ENCODE results near the gene KRT86.
"Not testable (repeated sequence)": the region's sequence is repeated elsewhere in the genome, so short reads cannot be mapped to it uniquely, and the experiment has no call there.

The KRT86 gene

DNA sequence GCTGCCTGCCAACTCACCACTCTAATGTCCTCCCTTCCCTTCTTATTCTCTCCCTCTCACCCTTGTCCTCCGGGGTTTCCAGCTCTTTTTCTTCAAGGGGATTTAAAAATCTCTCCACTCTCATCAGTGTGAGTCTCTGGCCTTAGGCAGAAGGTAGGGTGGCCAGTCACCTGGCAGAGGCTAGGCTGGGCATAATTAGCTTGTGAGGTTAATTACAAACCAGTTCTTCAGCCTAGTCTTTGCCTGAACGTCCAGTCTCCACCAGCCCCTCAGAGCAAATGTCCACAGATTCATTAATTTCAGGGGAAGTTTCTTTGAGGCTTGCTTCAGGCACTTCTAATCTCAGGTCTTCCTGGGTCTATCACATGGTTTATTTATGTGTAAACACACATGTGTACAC lies 34.7 kb upstream of the KRT86 start:
- TF ChIP-seq, protein P1, sequence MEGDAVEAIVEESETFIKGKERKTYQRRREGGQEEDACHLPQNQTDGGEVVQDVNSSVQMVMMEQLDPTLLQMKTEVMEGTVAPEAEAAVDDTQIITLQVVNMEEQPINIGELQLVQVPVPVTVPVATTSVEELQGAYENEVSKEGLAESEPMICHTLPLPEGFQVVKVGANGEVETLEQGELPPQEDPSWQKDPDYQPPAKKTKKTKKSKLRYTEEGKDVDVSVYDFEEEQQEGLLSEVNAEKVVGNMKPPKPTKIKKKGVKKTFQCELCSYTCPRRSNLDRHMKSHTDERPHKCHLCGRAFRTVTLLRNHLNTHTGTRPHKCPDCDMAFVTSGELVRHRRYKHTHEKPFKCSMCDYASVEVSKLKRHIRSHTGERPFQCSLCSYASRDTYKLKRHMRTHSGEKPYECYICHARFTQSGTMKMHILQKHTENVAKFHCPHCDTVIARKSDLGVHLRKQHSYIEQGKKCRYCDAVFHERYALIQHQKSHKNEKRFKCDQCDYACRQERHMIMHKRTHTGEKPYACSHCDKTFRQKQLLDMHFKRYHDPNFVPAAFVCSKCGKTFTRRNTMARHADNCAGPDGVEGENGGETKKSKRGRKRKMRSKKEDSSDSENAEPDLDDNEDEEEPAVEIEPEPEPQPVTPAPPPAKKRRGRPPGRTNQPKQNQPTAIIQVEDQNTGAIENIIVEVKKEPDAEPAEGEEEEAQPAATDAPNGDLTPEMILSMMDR (conservative IDR thresholded peaks at IDR 0.05; ENCODE audit: low read depth, low read length) = no peak
- DNase-seq (ENCODE audit: low read depth) = no peak
- no peak overlapping the region for H3K4me3 ChIP-seq (ENCODE audit: low read depth, low read length)

DNA sequence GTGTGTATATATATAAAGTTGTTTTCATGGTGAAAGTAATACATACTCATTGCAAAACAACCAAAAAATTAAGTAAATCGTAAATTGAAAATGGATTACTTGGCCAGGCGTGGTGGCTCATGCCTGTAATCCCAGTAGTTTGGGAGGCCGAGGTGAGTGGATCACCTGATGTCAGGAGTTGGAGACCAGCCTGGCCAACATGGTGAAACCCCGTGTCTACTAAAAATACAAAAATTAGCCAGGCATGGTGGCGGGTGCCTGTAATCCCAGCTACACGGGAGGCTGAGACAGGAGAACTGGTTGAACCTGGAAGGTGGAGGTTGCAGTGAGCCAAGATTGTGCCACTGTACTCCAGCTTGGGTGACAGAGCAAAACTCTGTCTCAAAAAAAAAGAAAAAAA lies 34.2 kb upstream of the KRT86 start:
- H3K4me3 ChIP-seq (ENCODE audit: low read depth, low read length); DNase-seq (ENCODE audit: low read depth): not testable (repeated sequence)

DNA sequence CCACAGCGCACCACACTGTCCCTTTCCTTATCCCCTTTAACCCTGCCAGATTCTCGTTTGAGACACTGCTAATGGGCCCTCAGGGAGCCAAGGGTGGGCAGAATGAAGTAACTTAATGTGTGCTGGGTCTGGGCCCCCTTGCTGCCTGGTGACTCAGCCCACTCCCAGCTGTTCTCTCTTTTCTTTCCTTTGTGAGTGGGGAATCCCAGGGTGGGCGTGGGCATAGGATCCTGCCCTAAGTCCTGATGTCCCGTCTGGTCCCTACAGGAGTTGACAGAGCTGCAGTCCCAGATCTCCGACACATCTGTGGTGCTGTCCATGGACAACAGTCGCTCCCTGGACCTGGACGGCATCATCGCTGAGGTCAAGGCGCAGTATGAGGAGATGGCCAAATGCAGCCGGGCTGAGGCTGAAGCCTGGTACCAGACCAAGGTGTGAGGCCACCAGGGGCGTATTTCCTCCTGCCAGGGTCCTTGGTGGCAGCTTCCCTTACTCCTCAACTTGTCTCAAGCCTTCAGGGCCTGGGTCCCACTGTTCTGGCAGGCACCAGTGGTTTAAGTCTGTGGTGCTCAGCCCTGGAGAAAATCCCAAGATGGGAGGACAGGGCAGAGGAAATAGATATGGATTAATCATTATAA lies 33.1 kb upstream of the KRT86 start:
- no peak overlapping the region for H3K4me3 ChIP-seq (ENCODE audit: low read depth, low read length)
- TF ChIP-seq, protein P1 (conservative IDR thresholded peaks at IDR 0.05; ENCODE audit: low read depth, low read length) = no peak
- DNase-seq (ENCODE audit: low read depth) = no peak

DNA sequence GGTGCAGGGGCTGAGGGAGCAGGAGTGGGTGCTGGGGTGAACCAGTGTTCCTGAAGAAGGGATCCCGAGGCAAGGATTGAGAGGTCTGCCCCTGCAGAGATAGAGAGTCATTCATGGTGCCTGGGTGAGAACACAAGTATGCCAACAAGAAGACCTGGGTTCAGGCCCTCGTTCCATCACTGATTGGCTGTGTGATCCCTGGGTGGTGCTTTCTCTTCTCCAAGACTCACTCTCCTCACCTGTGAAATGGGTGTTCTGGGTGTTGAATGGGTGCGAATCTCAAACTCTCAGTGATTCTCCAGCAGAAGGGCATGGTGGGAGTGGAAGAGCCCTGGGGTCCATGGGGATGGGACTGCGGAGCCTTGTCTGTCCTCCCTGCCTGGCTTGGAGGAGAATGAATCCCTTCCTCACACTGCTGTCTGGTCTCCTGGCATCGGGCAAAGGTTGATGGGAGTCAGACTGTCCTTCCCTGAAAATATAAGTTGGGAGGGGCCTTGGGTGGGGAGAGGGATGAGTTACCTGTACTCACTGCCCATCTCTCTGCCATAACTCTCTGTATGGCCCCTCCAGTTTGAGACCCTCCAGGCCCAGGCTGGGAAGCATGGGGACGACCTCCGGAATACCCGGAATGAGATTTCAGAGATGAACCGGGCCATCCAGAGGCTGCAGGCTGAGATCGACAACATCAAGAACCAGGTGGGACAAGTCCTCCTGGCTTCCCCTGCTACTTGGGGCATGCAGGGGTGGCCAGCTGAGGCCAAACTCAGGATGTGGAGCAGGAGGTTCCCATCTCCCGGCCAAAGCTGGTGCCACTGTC lies 31.8 kb upstream of the KRT86 start:
- DNase-seq (ENCODE audit: low read depth) = no peak
- TF ChIP-seq, protein P1 (conservative IDR thresholded peaks at IDR 0.05; ENCODE audit: low read depth, low read length) = no peak

DNA sequence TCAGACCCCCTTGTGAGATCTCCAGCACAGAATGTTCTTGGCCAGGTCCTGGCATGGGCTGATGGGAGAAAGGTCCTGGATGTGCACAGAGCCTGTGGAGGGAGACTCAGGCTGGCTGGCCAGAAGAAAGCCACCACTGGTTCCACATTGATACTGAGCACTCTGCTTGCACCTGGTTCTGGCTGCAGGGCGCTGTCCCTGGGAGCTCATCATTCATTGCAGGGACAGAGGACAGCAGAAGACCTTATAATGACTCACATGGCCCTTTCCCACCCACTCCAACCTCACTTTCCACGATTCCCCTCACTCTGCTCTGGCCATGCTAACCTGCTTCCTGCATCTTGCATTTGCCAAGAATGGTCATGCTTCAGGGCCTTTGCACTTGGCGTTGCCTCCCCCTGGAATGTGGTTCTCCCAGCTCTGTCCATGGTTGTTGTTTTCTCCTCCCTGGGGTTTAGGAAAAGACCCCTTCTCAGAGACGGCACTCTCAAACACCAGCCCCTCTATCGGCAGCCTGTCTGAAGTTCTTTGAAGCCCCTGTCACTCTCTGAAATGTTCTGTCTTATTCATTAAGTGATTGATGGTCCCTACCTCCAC lies 31.1 kb upstream of the KRT86 start:
- TF ChIP-seq, protein P1 (conservative IDR thresholded peaks at IDR 0.05; ENCODE audit: low read depth, low read length) = no peak

More for the DNA sequence above, 31.8 kb upstream of the KRT86 start:
- H3K4me3 ChIP-seq (ENCODE audit: low read depth, low read length) = no peak overlapping the region

DNA sequence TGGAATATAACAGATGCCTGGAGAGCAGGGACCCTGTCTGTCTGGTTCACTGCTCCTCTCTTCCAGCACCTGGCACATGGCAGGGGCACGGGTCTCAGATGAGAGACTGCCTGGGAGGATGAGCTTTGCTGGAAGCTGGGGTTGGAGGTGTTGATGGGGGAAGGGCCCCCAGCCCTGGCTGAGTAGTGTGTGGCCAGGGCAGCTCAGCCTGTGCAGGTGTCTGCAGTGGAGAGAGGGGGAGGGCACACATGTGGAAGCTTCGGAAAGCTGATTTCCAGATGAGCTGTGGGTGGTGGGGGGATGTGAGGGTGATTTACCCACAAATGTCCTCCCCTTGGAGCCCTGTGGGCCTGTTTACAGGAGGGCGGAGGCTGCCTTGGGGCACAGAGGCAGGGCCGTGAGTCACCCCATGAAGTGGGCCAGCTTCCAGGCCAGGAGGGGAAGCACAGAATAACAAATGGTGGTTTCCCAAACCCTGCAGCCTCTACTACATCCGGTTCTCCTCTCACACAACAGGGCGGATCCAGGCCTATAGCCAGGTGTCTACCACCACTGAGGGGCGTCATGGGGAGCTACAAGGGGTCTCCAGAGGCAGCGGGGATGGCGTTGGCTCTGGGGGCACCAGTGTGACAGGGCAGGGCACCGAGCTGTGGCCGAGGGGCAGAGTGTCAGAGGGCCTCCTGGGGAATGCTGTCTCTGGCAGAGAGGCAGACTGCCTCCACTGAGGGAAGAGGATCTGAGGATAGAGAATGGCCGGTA lies 30.4 kb upstream of the KRT86 start:
- TF ChIP-seq, protein P1 (conservative IDR thresholded peaks at IDR 0.05; ENCODE audit: low read depth, low read length) = no peak
- H3K4me3 ChIP-seq (ENCODE audit: low read depth, low read length) = no peak overlapping the region
- DNase-seq (ENCODE audit: low read depth) = peak; percentile 91

More for the DNA sequence above, 31.1 kb upstream of the KRT86 start:
- DNase-seq (ENCODE audit: low read depth) = no peak
- no peak overlapping the region for H3K4me3 ChIP-seq (ENCODE audit: low read depth, low read length)

DNA sequence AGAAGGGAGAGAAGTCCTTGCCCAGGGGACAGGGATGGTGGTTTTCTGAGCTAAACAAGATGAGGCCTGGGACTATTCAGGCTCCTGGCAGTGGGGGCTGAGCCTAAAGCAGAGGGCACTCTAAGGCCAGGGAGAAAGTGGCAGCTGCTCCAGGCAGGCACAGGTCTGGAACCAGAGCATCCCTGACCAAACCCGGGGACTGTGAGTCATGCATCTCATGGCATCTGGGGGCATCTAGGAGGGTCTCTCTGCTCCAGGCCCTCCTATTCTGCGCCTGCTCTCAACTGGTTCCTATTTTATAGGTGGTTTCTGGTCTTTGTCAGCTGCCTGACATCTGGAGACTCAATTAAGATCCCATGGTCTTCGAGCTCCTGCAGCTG lies 29.8 kb upstream of the KRT86 start:
- no peak for DNase-seq (ENCODE audit: low read depth)
- H3K4me3 ChIP-seq (ENCODE audit: low read depth, low read length) = no peak overlapping the region

More for the DNA sequence above, 29.8 kb upstream of the KRT86 start:
- TF ChIP-seq, protein P1 (conservative IDR thresholded peaks at IDR 0.05; ENCODE audit: low read depth, low read length) = no peak

Data from choroid plexus epithelial cell (primary cell).